Bronchial epithelial cell (primary cell): ENCODE measurements around the gene RBMXL3. TPM values are rescaled to one million over a fixed set of nuclear protein-coding genes. Genes with fewer than 3 reads are reported as not detected.

Source experiments
- DNase-seq: peaks from one replicate; pipeline ENCODE4 v3.0.0-alpha.2; 2010; ENCODE audit warnings: low read depth
- FAIRE-seq: peaks from 2 replicates; lab custom pipeline; 2011; peaks lifted over from hg19 to GRCh38; lab: Jason Lieb, UNC
- H3K27me3 ChIP-seq: 2 replicates; pipeline ENCODE4 v1.5.1; 2011; ENCODE audit warnings: low read length; ENCODE audit not compliant: control insufficient read depth, insufficient read depth
- H3K36me3 ChIP-seq: 2 replicates; pipeline ENCODE4 v1.5.1; 2011; ENCODE audit warnings: low read length; ENCODE audit not compliant: control insufficient read depth, insufficient read depth
- H3K4me3 ChIP-seq: 2 replicates; pipeline ENCODE4 v1.5.1; 2011; ENCODE audit warnings: mild to moderate bottlenecking, low read depth, low read length, control low read depth
- total RNA-seq: library from RNA; depleted of rRNA; stranded (reverse); fragments of >200 nt; gene quantifications from 2 replicates; pipeline ENCODE4 v1.2.1, GENCODE V29; 2014
- TF ChIP-seq, protein P1 (sequence below): IDR thresholded peaks from 2 replicates; pipeline ENCODE4 v1.5.1; 2011; ENCODE audit warnings: mild to moderate bottlenecking, moderate library complexity, low read length, control low read depth, inconsistent platforms; ENCODE audit not compliant: insufficient read depth, severe bottlenecking

Gene RBMXL3
- total RNA-seq, 1 donor from 2014 or later = not detected

DNA sequence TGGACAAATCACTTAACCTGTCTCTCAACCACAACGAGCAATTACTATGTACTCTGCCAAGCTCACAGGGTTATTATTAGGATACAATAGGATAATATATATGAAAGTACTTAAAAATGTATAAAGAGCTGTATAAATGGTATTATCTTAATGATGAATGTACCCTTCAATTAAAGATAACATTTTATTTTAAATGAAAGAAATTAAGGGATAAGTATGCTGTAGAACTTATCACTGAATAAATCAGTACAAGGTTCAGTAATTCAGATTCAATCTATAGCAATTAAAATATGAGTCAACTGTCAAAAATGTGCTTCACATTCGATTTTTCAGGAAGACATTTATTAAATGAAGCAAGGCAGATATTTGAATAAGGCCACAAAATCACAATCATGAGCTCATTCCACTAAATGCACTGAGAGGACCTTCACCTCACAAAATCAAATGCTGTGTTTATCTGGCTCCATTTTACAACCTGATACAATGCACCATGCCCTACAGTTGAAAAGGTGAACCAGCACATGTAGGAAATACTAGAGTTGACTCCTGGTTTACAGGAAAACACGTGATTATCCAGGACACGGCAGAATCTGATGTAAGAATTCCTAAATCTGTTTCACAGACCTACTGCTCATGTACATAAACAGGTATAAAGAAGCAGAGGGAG, 40.3 kb downstream of the RBMXL3 start:
- FAIRE-seq (no peak), DNase-seq (peak; percentile 3)
- TF ChIP-seq, protein P1, sequence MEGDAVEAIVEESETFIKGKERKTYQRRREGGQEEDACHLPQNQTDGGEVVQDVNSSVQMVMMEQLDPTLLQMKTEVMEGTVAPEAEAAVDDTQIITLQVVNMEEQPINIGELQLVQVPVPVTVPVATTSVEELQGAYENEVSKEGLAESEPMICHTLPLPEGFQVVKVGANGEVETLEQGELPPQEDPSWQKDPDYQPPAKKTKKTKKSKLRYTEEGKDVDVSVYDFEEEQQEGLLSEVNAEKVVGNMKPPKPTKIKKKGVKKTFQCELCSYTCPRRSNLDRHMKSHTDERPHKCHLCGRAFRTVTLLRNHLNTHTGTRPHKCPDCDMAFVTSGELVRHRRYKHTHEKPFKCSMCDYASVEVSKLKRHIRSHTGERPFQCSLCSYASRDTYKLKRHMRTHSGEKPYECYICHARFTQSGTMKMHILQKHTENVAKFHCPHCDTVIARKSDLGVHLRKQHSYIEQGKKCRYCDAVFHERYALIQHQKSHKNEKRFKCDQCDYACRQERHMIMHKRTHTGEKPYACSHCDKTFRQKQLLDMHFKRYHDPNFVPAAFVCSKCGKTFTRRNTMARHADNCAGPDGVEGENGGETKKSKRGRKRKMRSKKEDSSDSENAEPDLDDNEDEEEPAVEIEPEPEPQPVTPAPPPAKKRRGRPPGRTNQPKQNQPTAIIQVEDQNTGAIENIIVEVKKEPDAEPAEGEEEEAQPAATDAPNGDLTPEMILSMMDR = no peak
- H3K27me3 ChIP-seq = peaks cover 2% of the 10 kb centered on the region
- H3K36me3 ChIP-seq = no peaks in the 10 kb centered on the region
- H3K4me3 ChIP-seq = no peak overlapping the region

DNA sequence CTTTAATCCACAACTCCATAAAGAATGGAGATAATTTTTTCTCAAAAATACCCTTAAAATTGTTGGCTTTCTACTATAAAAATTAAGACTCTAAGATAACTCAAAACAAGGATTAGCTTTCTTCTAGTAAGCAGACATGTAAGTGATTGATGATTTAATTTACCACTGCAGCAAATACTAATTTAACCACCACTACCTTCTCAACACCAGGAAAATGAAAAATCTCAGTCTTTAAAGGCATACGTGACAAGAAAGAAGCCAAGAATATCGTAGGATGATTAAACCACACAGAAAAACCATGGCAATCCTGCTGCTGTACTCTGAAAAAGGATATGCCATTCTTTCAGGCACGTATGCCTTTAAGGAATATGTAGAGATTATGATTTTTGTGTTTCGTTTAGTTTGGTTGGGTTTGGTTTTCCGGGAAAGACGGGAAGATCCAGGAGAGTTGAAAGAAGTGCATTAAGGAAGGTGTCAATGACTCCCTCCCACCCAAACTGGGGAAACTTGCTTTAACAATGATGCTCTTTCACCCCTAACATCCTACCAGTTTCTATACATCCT, 43.8 kb downstream of the RBMXL3 start:
- no peak for FAIRE-seq
- no peak overlapping the region for H3K4me3 ChIP-seq

DNA sequence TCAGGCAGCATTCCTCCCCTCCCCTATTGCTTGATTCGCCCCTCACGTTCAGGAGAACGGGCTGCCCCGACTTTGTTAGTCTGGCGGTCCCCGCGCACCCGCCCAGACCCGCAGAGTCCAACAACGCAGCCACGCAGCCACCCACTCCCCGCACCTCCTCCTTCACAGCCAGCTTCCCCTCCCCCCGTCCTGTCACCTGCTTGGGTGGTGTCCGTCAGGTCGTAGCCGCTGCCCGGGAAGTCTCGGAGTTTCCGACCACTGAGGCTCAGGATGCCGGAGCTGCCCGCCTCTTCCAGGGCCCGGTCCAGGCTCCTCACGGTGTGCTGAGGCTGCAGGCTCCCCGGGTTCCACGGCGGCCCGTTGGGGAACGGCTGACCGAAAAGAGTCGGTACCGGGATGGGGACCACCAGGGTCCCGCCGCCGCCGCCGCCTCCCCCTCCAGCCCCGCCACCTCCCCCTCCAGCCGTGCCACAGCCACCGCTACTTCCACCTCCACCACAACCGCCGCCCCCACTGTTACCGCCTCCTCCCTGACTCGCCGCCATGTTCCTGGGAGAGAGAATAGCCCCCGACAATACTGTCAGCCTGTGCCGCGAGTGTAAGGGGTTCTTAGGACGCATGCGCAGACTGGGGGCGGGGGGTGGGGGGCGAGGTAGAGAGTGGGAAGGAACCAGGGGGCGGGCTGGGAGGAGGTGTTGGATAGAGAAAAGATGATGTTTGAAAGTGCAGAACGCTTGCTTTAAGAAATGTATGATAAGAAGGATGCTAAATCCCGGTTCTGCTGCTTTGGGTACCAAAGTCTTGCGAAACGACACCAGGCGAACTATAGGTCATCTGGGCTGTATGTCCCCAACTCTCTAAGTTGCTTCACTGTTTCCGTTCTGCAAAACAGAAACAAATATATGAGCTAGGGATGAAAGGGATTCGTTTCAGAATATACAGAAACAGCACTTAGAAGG, 44.6 kb downstream of the RBMXL3 start, which contains the start of gene LRCH2:
LRCH2 (minus strand) TSS at position 600 of the 959 bp plus-strand sequence; CDS start at position 545, 55 bp downstream.
- no peak within 1 kb of the TSS for H3K4me3 ChIP-seq
- TF ChIP-seq, protein P1 = no peak
- no peak for DNase-seq
- no peak for FAIRE-seq
- H3K27me3 ChIP-seq = peaks cover 2% of the 10 kb centered on the region
- no peaks in the 10 kb centered on the region for H3K36me3 ChIP-seq

More for the DNA sequence above, 43.8 kb downstream of the RBMXL3 start:
- TF ChIP-seq, protein P1 = no peak
- no peaks in the 10 kb centered on the region for H3K36me3 ChIP-seq
- peaks cover 2% of the 10 kb centered on the region for H3K27me3 ChIP-seq
- no peak for DNase-seq

DNA sequence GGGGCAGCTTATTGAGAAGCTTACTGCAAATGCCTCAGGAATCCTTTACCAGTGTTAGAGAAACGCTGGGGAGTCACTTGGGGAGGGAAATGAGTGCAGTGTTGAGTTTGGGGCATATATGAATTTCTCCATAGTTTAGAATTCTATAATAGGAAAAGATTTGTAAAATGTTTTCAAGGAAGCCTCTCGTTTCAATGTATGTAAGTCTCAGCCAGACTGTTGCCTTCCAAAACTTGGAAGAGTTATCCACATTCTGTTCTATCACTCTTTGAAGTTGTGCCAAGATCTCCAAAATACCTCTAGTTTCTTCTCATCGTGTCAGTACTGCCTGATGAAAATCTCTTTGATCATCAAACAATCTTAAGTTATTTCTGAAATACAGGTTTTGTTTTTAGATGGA, 45.3 kb downstream of the RBMXL3 start:
- no peak for FAIRE-seq

DNA sequence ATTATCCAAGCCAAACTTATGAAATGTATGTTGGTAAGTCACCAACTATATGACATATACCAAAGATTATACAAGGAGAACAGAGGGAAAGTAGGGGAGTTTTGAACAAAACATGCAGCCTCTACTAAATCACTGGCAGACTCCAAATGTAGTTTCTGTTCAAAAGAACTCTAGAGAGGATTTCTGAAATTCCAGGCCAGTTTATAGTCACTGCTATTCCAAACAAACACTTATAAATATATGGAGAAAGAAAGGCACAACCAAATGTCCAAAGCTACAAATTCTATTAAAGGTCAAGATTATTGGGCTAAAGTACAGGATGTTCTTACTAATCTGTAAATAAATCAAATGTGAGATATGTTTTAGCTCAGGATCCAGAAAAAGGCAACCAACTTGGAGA, 47.4 kb downstream of the RBMXL3 start:
- Histone ChIP-seq H3K27me3 (peaks cover 2% of the 10 kb centered on the region), H3K36me3 (no peaks in the 10 kb centered on the region), H3K4me3 (no peak overlapping the region)
- no peak for DNase-seq
- FAIRE-seq = no peak
- TF ChIP-seq, protein P1 = no peak

More for the DNA sequence above, 45.3 kb downstream of the RBMXL3 start:
- DNase-seq = no peak
- no peaks in the 10 kb centered on the region for H3K36me3 ChIP-seq
- peaks cover 2% of the 10 kb centered on the region for H3K27me3 ChIP-seq
- TF ChIP-seq, protein P1 = no peak
- no peak overlapping the region for H3K4me3 ChIP-seq
